GM21529 (cell line): ENCODE results near the gene KCMF1.

Experiments
- ATAC-seq: cut with Tn5 transposase; IDR thresholded peaks from one replicate; pipeline ENCODE4 v1.9.1; 2021; ENCODE audit not compliant: unreplicated experiment

KCMF1 gene

GRCh38 chr2:85076618-85077274 lies 105.8 kb downstream of the KCMF1 start:
- ATAC-seq, result no peak

DNA sequence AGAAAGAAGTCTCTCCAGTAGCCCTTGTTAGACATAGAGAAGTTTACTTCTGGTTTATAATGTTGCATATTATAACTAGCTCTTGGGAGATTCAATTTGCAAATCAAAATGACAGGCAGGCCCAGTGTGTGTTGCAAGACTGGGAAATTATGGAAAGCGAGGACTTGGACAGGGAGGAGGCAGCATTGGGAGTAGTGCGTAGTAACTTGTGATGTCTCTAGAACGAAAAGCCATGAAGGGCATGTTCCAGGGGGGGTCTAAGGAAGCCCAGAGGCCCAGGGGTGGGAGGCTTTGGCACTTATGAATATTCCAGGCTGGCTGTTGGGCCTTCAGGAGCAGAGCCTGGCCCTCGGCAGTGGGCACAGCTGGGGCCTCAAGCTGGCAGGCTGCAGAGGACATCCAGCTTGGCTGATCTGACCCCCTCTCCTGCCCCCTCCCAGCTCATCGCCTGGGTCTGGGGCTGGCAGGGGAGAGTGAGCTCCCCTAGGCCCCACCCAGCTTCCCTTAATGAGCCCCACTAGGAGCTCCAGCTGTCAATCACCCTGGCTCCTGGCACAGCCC lies 107.0 kb downstream of the KCMF1 start:
- no peak for ATAC-seq

- no peak for ATAC-seq
These were observed 107.6 kb downstream of the KCMF1 start for GRCh38 chr2:85078536-85078935.

- no peak for ATAC-seq
These were observed 112.1 kb downstream of the KCMF1 start for GRCh38 chr2:85083092-85083491.

GRCh38 chr2:85085563-85085962 lies 114.6 kb downstream of the KCMF1 start:
- ATAC-seq, result no peak

GRCh38 chr2:85087541-85087940 lies 116.6 kb downstream of the KCMF1 start:
- no peak for ATAC-seq

- no peak for ATAC-seq
These were observed 118.0 kb downstream of the KCMF1 start for GRCh38 chr2:85088921-85089320.

- no peak for ATAC-seq
These were observed 118.6 kb downstream of the KCMF1 start for GRCh38 chr2:85089585-85089984.

GRCh38 chr2:85091838-85092237 lies 120.9 kb downstream of the KCMF1 start:
- ATAC-seq, result no peak

- no peak for ATAC-seq
These were observed 124.1 kb downstream of the KCMF1 start for GRCh38 chr2:85095094-85095493.

DNA sequence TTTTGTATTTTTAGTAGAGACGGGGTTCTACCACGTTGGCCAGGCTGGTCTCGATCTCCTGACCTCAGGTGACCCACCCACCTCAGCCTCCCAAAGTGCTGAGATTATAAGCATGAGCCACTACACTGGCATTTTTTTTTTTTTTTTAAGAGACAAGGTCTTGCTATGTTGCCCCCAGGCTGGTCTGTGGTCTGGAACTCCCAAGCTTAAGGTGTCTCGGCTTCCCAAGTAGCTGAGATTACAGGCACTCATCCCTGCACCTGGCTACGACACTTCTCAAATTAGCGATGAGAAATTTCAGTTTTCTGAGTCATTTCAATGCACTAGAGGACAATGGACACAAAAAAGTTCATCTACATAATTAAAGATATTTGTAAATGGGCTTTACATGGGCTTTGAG lies 125.7 kb downstream of the KCMF1 start:
- no peak for ATAC-seq

GRCh38 chr2:85104228-85104627 lies 133.3 kb downstream of the KCMF1 start:
- no peak for ATAC-seq

DNA sequence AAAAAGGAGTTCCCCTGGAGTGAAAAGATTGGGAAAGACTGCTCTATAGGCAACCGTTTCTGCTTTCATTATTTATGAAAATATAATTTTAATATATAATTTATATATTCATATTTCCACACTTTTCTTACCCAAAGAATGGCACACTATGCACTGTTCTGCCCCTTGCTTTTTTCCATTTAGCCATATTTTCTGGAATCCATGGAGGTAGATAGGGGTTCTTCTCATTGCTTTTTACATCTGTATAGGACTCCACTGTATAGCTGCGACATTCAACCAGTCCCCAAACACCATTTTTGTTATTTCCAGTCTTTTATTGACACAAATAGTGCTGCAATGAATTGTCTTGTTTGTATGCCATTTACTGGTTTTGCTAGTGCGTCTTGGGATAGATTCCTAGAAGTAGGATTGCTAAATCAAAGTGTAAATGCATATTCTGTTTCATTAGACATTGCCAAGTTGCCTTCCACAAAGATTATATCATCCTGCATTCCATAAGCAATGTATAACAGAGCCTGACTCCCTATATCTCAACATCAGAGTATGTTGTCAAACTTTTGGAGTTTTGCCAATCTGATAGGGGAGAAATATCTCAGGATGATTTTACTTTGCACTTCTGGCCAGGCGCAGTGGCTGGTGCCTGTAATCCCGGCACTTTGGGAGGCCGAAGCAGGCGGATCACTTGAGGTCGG lies 135.7 kb downstream of the KCMF1 start:
- ATAC-seq, result no peak
